SIG-M5 treated with dmso at 0.1 percent for 504 hours (cell line): Measurements from ENCODE around the gene HIF3A.

ENCODE experiments used
- DNase-seq: peaks from one replicate; lab custom pipeline; 2025; ENCODE audit not compliant: unreplicated experiment; lab: John Stamatoyannopoulos, UW

HIF3A gene

DNA sequence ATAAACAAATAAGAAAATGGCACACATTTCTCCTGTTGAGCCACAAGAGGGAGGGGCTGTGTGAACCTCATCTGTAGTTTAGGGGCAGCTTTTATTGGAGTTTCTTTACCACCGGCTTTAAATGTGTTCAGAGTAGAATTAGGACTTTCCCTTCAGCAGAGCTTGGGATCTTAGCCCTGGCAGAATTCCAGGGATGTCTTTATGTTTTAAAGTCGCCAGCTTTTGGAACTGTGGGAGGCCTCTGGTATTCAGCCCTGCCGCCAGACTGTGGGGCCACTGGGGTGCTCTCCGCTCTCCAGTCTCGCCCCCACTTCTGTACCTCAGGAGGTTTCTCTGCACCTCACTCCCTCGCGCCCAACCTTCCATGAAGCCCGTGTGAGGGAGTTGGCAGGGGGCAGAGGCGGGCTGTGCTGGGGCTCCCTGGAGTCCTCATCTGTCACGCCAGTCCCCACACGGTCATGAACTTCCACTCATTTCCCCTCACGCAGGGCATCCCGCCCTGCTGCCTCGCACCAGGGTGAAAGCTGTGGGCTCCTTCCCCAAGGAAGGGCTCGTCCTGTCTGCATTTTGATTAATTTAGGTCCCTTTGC lies 85.0 kb downstream of the HIF3A start:
- no peak for DNase-seq

DNA sequence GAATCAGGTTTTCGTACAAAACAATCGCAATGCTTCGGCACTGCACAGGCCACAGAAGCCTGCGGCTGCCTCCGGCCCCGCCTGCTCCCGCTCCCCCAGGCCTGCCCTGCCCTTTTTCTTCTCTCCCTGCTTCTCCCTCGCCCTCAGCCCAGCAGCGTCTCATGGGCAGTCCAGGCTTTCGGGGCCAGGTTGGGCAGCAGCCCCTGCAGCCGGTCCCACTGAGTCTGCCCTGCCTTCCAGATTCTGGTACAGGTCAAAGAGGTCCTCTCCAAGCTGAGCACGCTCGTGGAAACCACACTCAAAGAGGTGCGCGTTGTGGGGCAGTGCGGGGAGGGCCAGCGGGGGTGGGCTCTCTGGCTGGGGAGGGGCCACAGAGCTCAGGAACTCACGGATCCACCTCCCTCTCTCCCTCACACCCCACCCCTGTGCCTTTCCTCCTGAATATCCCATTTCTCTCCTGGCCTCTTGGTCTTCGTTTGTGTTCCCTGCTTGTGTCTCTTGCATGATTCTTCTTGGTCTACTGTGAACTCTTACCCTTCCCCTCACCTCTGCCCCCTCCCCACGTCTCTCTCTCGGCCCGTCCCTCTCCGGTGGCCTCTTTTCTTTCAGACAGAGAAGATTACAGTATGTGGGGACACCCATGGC lies 86.5 kb downstream of the HIF3A start:
- no peak for DNase-seq

- DNase-seq: no peak
These were observed 87.0 kb downstream of the HIF3A start for GRCh38 chr19:46383846-46384245.

DNA sequence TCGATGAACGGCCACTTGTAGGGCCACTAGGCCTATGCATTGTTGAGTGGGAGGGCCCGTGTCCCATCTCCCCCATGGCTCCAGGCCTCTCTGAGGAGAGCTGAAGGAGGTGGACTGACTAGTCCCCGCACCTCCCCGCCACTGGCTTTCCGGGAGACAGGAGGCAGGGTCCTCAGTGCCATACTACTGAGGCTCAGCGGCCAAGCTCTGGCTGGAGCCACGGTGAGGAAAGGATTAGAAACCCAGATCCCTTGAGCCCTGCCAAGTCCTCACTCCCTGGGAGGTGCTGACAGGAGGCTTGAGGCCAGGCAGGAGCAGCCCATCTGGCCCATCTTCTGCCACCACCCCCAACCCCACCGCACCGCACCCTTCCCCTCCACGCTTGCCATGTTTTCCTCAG lies 87.6 kb downstream of the HIF3A start:
- DNase-seq: no peak

- DNase-seq: no peak
These were observed 88.8 kb downstream of the HIF3A start for GRCh38 chr19:46385636-46386035.

DNA sequence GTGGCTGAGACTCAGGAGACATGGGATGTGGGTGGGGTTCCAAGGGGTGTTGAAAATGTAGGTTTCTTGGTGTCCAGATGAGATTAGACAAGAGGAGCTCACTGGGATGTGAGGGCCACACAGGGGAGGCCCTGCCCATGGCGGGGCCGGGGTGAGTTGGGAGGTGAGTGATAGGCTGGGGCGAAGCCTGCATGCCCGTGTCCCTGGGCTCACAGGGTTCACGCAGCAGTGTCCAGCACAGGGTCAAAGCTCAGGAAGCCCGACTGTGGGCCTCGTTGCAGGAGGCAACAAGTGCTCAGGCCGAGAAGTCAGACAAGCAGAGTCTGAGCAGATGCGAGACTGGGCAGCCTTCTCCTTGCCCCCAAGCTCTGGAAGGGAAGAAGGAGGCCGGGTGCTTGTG lies 89.3 kb downstream of the HIF3A start:
- DNase-seq: no peak

GRCh38 chr19:46386996-46387712 lies 90.3 kb downstream of the HIF3A start:
- no peak for DNase-seq

DNA sequence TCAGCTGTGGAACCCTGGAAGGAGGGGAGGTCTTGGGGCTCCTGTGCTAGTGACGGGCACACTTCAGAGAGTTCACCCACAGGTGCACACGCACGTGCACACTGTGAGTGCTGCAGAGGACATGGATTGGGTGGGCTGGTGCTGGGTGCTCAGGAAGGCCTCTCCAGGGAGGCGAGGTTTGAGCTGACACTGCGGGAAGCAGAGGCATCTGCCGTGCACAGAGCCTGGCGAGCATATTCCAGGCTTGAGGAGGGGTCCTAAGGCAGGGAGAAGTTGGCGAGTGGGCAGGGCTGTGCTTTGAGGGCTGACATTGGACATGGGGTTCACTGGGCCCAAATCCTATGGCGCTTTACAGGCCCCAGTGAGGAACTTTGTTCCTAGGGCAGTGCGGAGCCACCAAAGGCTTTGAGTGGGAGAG lies 90.9 kb downstream of the HIF3A start:
- no peak for DNase-seq

GRCh38 chr19:46388311-46389095 lies 91.7 kb downstream of the HIF3A start:
- no peak for DNase-seq

DNA sequence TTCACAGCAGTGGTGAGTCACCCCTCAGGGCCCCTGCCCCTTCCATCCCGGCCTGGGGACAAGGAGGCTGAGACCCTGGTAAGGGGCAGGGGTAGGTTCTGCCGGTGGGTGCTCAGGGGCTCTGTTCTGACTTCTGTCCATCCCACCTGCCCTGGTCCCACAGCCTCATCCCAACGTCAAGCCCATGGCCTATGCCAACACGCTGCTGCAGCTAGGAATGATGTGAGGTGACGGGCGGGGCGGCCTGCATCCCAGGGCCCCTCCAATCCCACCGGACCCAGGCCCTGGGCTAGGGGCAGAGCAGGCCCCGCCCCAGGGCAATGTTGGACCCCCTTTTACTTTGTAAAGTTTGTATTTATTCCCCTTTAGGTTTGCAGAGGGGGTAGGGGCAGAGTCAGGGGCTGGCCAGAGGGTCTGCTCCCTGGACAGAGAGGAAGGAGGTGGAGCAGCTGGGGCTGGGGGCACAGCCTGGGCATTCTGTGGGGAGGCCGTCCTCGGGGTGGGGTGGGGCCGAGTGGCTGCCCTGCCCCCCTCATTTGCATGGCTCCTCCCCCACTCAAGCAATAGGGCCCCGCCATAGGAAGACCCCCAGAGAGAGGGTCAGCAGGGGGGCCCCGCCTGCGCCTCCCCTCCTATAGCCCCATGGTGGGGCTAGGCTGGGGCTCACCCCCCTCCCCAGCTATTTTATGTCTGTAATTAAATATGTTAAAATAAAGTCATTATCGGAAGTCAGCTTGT lies 93.4 kb downstream of the HIF3A start:
- DNase-seq: no peak

GRCh38 chr19:46390866-46391265 lies 94.0 kb downstream of the HIF3A start:
- no peak for DNase-seq

- DNase-seq: no peak
These were observed 94.7 kb downstream of the HIF3A start for GRCh38 chr19:46391296-46392251.

DNA sequence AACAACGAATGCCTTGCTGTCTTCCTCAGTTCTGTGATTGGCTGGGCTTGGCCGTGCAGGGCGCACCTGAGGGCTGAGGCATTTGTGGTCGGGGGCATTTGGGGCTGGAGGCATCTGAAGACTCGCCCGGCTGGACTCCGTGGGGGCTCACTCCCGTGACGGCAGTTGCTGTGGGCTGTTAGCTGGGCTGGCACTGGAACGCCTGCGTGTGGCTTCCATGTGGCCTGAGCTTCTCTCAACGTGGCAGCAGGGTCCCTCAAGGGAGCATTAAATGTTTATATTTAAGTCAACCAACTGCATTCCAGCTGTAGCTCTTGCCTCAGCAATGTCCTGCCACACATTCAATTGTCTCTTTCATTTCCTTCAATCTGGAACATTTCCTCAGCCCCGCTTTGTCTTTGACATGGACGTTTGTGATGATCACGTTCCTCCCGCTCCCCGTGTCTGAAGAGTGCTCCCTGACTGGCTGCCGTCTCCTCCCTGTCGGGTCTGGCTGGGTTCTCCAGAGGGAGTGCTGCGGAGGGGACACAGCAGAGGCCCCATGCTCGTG lies 95.5 kb downstream of the HIF3A start:
- no peak for DNase-seq

- DNase-seq: no peak
These were observed 96.0 kb downstream of the HIF3A start for GRCh38 chr19:46392837-46393236.
